ENCODE data around the gene MUC5B.

DNA sequence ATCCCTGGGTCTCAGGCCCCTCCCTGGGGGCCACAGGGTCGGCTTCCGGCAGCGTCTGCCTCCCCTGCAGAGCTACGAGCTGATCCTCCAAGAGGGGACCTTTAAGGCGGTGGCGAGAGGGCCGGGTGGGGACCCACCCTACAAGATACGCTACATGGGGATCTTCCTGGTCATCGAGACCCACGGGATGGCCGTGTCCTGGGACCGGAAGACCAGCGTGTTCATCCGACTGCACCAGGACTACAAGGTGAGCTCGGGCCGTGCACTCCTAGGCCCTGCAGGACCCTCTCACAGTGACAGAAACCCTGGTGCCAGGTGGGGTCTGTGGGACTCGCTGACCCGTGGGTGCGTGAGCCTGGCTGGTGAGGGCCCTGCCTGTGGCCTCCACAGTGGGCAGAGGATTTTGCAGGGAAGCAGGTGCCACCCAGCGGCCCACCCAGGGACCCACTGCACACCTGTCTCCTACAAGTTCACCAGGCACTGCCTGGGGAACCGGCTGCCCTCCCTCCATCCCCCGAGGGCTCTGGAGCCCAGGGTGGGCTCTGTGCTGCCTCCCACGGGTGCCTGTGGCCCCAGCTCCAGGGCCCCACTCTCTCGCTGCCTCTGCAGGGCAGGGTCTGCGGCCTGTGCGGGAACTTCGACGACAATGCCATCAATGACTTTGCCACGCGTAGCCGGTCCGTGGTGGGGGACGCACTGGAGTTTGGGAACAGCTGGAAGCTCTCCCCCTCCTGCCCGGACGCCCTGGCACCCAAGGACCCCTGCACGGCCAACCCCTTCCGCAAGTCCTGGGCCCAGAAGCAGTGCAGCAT is 13.7 kb downstream of the MUC5B start:
- TF ChIP-seq CTCF (IDR thresholded peaks at IDR 0.05; ENCODE audit: low read depth, low read length, missing input control) (no peak), EGR1 (IDR thresholded peaks at IDR 0.05; ENCODE audit: low read depth in 2 of 2) (no peak), YY1 (IDR thresholded peaks at IDR 0.05) (no peak), ATF3 (IDR thresholded peaks at IDR 0.05) (no peak), SP1 (IDR thresholded peaks at IDR 0.05) (no peak), ZBTB33 (IDR thresholded peaks at IDR 0.05) (no peak), JUND (IDR thresholded peaks at IDR 0.05) (no peak), GABPA (IDR thresholded peaks at IDR 0.05 in 1 of 2, conservative IDR thresholded peaks at IDR 0.05 in 1 of 2) (no peak), RAD21 (IDR thresholded peaks at IDR 0.05) (no peak)
- TF ChIP-seq, protein P1, sequence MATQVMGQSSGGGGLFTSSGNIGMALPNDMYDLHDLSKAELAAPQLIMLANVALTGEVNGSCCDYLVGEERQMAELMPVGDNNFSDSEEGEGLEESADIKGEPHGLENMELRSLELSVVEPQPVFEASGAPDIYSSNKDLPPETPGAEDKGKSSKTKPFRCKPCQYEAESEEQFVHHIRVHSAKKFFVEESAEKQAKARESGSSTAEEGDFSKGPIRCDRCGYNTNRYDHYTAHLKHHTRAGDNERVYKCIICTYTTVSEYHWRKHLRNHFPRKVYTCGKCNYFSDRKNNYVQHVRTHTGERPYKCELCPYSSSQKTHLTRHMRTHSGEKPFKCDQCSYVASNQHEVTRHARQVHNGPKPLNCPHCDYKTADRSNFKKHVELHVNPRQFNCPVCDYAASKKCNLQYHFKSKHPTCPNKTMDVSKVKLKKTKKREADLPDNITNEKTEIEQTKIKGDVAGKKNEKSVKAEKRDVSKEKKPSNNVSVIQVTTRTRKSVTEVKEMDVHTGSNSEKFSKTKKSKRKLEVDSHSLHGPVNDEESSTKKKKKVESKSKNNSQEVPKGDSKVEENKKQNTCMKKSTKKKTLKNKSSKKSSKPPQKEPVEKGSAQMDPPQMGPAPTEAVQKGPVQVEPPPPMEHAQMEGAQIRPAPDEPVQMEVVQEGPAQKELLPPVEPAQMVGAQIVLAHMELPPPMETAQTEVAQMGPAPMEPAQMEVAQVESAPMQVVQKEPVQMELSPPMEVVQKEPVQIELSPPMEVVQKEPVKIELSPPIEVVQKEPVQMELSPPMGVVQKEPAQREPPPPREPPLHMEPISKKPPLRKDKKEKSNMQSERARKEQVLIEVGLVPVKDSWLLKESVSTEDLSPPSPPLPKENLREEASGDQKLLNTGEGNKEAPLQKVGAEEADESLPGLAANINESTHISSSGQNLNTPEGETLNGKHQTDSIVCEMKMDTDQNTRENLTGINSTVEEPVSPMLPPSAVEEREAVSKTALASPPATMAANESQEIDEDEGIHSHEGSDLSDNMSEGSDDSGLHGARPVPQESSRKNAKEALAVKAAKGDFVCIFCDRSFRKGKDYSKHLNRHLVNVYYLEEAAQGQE (IDR thresholded peaks at IDR 0.05), result no peak
- TF ChIP-seq, protein P2, sequence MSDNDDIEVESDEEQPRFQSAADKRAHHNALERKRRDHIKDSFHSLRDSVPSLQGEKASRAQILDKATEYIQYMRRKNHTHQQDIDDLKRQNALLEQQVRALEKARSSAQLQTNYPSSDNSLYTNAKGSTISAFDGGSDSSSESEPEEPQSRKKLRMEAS (IDR thresholded peaks at IDR 0.05), result no peak

All from liver (tissue), 3 donors.